Liver (tissue), 9 donors: ENCODE results near the gene DIP2B. TPM values are rescaled to one million over a fixed set of nuclear protein-coding genes. Genes with fewer than 3 reads are reported as not detected.

Experiments
- DNase-seq: peaks from one replicate; pipeline ENCODE4 v3.0.0-alpha.2; 2017; ENCODE audit warnings: low spot score
- H3K27ac ChIP-seq, 2 donors: one replicate each; pipeline ENCODE4 v1.7.0; 2013; ENCODE audit warnings: inconsistent platforms in 2 of 2, low read length in 2 of 2, control low read depth in 1 of 2, low read depth in 1 of 2, mild to moderate bottlenecking in 1 of 2
- H3K27me3 ChIP-seq, 4 donors: one replicate each; pipeline versions ENCODE4 v1.6.1 to v1.7.0; 2013; ENCODE audit warnings: low read length in 3 of 4, inconsistent platforms in 1 of 4, mild to moderate bottlenecking in 1 of 4, moderate library complexity in 1 of 4; ENCODE audit not compliant: control insufficient read depth in 4 of 4, insufficient read depth in 4 of 4
- H3K36me3 ChIP-seq, 4 donors: one replicate each; pipeline versions ENCODE4 v1.6.1 to v1.7.0; 2013; ENCODE audit warnings: low read length in 3 of 4, mild to moderate bottlenecking in 3 of 4, low read depth in 1 of 4, moderate library complexity in 1 of 4; ENCODE audit not compliant: control insufficient read depth in 4 of 4, insufficient read depth in 3 of 4
- H3K4me1 ChIP-seq, 4 donors: one replicate each; pipeline versions ENCODE4 v1.6.1 to v1.7.0; 2013; ENCODE audit warnings: low read length in 3 of 4, mild to moderate bottlenecking in 3 of 4, moderate library complexity in 1 of 4; ENCODE audit not compliant: control insufficient read depth in 4 of 4, insufficient read depth in 4 of 4
- H3K4me3 ChIP-seq, 3 donors: one replicate each; pipeline versions ENCODE4 v1.6.1 to v1.7.0; 2013; ENCODE audit warnings: low read length in 3 of 3, control low read depth in 1 of 3, low read depth in 1 of 3, mild to moderate bottlenecking in 1 of 3
- H3K9ac ChIP-seq, 2 donors: one replicate each; pipeline ENCODE4 v1.7.0; 2013; ENCODE audit warnings: low read length in 2 of 2, mild to moderate bottlenecking in 2 of 2, moderate library complexity in 2 of 2, control low read depth in 1 of 2, low read depth in 1 of 2
- H3K9me3 ChIP-seq, 4 donors: one replicate each; pipeline versions ENCODE4 v1.6.1 to v1.7.0; 2013; ENCODE audit warnings: low read length in 3 of 4; ENCODE audit not compliant: control insufficient read depth in 4 of 4
- EGR1 ChIP-seq, 2 donors: IDR thresholded peaks; 2 replicates each; pipeline ENCODE4 v1.6.1; 2016 to 2018; ENCODE audit warnings: antibody characterized with exemption in 2 of 2, low read depth in 2 of 2
- FOXA1 ChIP-seq: IDR thresholded peaks from 2 replicates; pipeline ENCODE4 v1.6.1; 2016; ENCODE audit warnings: antibody characterized with exemption
- FOXA2 ChIP-seq: IDR thresholded peaks from 2 replicates; pipeline ENCODE4 v1.6.1; 2016; ENCODE audit warnings: antibody characterized with exemption
- GABPA ChIP-seq, 2 donors: IDR thresholded peaks in 1 of 2; conservative IDR thresholded peaks in 1 of 2; 2 replicates each; pipeline ENCODE4 v1.6.1; 2016; ENCODE audit warnings: antibody characterized with exemption in 2 of 2, mild to moderate bottlenecking in 1 of 2, moderate library complexity in 1 of 2
- HNF4A ChIP-seq, 2 donors: conservative IDR thresholded peaks; 2 replicates each; pipeline ENCODE4 v1.6.1; 2016; ENCODE audit warnings: antibody characterized with exemption in 2 of 2, mild to moderate bottlenecking in 2 of 2
- HNF4G ChIP-seq: IDR thresholded peaks from 2 replicates; pipeline ENCODE4 v1.6.1; 2016; ENCODE audit warnings: antibody characterized with exemption
- RAD21 ChIP-seq, 2 donors: IDR thresholded peaks; 2 replicates each; pipeline ENCODE4 v1.6.1; 2016; ENCODE audit warnings: antibody characterized with exemption in 2 of 2, mild to moderate bottlenecking in 2 of 2
- RXRA ChIP-seq, 2 donors: IDR thresholded peaks; 2 replicates each; pipeline ENCODE4 v1.6.1; 2017 to 2018; ENCODE audit warnings: antibody characterized with exemption in 2 of 2, mild to moderate bottlenecking in 1 of 2
- TAF1 ChIP-seq: conservative IDR thresholded peaks from 2 replicates; pipeline ENCODE4 v1.6.1; 2016; ENCODE audit warnings: antibody characterized with exemption, mild to moderate bottlenecking
- YY1 ChIP-seq: IDR thresholded peaks from 2 replicates; pipeline ENCODE4 v1.6.1; 2016; ENCODE audit warnings: antibody characterized with exemption, mild to moderate bottlenecking
- WGBS: extraction: QIAGEN DNeasy Blood & Tissue Kit; methylation state at CpG from one replicate; pipeline ENCODE4 v1.1.7; 2013; 5-methylcytosine and 5-hydroxymethylcytosine counted together
- polyA plus RNA-seq, 2 donors: library from polyadenylated mRNA; stranded (reverse) in 1 of 2; unstranded in 1 of 2; fragments of 200-250 nt in 1 of 2; fragments of >200 nt in 1 of 2; fragmentation: Nextera tagmentation in 1 of 2; extraction: Ambion mirVana in 1 of 2; gene quantifications; one replicate each; pipeline versions ENCODE4 v1.2.1 to v1.2.3, GENCODE V29; 2013 to 2015
- total RNA-seq, 2 donors: library from RNA; depleted of rRNA; stranded (reverse); fragments of >200 nt; gene quantifications; one replicate each; pipeline ENCODE4 v1.2.3, GENCODE V29; 2014
- TF ChIP-seq, protein P1 (sequence below): fragments of 150-350 bp; IDR thresholded peaks from 2 replicates; pipeline ENCODE4 v1.5.1; 2017; ENCODE audit warnings: improper control_type of control experiment, low read depth, low read length; ENCODE audit not compliant: missing input control
- TF ChIP-seq, protein P2 (sequence below): IDR thresholded peaks from 2 replicates; pipeline ENCODE4 v1.6.1; 2016; ENCODE audit warnings: antibody characterized with exemption
- TF ChIP-seq, protein P3 (sequence below): IDR thresholded peaks from 2 replicates; pipeline ENCODE4 v1.6.1; 2016; ENCODE audit warnings: antibody characterized with exemption
- TF ChIP-seq, protein P4 (sequence below): IDR thresholded peaks from 2 replicates; pipeline ENCODE4 v1.6.1; 2016; ENCODE audit warnings: antibody characterized with exemption, mild to moderate bottlenecking
- TF ChIP-seq, protein P5 (sequence below): IDR thresholded peaks from 2 replicates; pipeline ENCODE4 v1.6.1; 2016; ENCODE audit warnings: antibody characterized with exemption
- donor health status: healthy.
- donor health status: healthy.
- donor health status: healthy.
- donor health status: healthy.
- donor health status: healthy.

DIP2B gene
- total and polyA plus RNA-seq, 4 donors: 4.8 to 30.7 (median 13.8) TPM

DNA sequence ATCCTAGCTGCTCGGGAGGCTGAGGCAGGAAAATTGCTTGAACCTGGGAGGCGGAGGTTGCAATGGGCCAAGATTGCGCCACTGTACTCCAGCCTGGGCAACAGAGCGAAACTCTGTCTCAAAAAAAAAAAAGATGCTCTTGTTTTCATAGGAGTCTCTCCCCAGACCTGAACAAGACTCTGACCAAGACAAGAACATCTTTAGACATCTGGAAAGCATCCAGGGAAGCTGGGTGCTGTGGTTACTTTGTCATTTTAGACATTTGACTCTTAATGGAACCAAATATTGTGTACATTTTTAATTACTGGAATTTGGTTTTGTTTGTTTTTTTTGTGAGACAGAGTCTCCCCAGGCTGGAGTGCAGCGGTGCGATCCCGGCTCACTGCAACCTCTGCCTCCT lies 238.0 kb downstream of the DIP2B start:
- DNase-seq: no peak
- no peaks in the 10 kb centered on the region for H3K9me3 ChIP-seq
- H3K27ac ChIP-seq: no peak overlapping the region
- H3K4me3 ChIP-seq: no peak overlapping the region
- H3K27me3 ChIP-seq: no peaks in the 10 kb centered on the region
- TF ChIP-seq HNF4G (no peak), RXRA (IDR thresholded peaks at IDR 0.05) (no peak), GABPA (IDR thresholded peaks at IDR 0.05 in 1 of 2, conservative IDR thresholded peaks at IDR 0.05 in 1 of 2) (no peak), TAF1 (no peak)
- TF ChIP-seq, protein P1, sequence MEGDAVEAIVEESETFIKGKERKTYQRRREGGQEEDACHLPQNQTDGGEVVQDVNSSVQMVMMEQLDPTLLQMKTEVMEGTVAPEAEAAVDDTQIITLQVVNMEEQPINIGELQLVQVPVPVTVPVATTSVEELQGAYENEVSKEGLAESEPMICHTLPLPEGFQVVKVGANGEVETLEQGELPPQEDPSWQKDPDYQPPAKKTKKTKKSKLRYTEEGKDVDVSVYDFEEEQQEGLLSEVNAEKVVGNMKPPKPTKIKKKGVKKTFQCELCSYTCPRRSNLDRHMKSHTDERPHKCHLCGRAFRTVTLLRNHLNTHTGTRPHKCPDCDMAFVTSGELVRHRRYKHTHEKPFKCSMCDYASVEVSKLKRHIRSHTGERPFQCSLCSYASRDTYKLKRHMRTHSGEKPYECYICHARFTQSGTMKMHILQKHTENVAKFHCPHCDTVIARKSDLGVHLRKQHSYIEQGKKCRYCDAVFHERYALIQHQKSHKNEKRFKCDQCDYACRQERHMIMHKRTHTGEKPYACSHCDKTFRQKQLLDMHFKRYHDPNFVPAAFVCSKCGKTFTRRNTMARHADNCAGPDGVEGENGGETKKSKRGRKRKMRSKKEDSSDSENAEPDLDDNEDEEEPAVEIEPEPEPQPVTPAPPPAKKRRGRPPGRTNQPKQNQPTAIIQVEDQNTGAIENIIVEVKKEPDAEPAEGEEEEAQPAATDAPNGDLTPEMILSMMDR: no peak
- TF ChIP-seq, protein P2, sequence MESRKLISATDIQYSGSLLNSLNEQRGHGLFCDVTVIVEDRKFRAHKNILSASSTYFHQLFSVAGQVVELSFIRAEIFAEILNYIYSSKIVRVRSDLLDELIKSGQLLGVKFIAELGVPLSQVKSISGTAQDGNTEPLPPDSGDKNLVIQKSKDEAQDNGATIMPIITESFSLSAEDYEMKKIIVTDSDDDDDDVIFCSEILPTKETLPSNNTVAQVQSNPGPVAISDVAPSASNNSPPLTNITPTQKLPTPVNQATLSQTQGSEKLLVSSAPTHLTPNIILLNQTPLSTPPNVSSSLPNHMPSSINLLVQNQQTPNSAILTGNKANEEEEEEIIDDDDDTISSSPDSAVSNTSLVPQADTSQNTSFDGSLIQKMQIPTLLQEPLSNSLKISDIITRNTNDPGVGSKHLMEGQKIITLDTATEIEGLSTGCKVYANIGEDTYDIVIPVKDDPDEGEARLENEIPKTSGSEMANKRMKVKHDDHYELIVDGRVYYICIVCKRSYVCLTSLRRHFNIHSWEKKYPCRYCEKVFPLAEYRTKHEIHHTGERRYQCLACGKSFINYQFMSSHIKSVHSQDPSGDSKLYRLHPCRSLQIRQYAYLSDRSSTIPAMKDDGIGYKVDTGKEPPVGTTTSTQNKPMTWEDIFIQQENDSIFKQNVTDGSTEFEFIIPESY: no peak
- TF ChIP-seq, protein P3, sequence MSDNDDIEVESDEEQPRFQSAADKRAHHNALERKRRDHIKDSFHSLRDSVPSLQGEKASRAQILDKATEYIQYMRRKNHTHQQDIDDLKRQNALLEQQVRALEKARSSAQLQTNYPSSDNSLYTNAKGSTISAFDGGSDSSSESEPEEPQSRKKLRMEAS: no peak
- H3K9ac ChIP-seq: no peak overlapping the region
- peaks cover 19 to 76% (median 70%) of the 10 kb centered on the region in 4 donors for H3K36me3 ChIP-seq
- WGBS: 97% methylated on average over 7 of the region's 7 CpGs
- H3K4me1 ChIP-seq: peaks cover 0 to 2% (median 0%) of the 10 kb centered on the region in 4 donors

DNA sequence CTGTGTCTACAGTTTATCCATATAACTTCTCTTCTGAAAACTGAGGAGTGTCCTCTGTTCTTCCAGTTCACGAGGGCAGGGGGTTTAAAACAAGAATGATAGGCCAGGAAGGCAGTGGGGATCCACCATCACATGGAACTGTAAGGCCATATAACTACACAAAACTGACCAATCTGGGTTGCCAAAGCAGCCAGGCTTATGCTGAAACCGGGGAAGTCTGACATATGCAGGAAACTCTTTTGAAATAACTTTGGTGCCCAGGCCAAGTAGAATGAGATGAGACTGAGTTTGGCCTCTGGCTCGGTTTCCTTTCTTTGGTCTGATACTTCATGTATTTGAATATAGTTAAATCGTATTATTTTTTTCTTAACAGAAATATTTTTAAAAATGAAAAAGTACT lies 241.1 kb downstream of the DIP2B start:
- WGBS: 91% methylated on average over 4 of the region's 4 CpGs
- peaks cover 20 to 63% (median 54%) of the 10 kb centered on the region in 4 donors for H3K36me3 ChIP-seq
- no peaks in the 10 kb centered on the region for H3K27me3 ChIP-seq
- H3K9ac ChIP-seq: no peak overlapping the region
- DNase-seq: no peak
- H3K9me3 ChIP-seq: no peaks in the 10 kb centered on the region
- TF ChIP-seq FOXA2 (no peak), EGR1 (IDR thresholded peaks at IDR 0.05; ENCODE audit: low read depth in 2 of 2) (no peak), TAF1 (no peak), HNF4G (no peak), FOXA1 (no peak), HNF4A (conservative IDR thresholded peaks at IDR 0.05) (no peak), RAD21 (IDR thresholded peaks at IDR 0.05) (no peak), RXRA (IDR thresholded peaks at IDR 0.05) (no peak), GABPA (IDR thresholded peaks at IDR 0.05 in 1 of 2, conservative IDR thresholded peaks at IDR 0.05 in 1 of 2) (no peak), YY1 (no peak)
- TF ChIP-seq, protein P4, sequence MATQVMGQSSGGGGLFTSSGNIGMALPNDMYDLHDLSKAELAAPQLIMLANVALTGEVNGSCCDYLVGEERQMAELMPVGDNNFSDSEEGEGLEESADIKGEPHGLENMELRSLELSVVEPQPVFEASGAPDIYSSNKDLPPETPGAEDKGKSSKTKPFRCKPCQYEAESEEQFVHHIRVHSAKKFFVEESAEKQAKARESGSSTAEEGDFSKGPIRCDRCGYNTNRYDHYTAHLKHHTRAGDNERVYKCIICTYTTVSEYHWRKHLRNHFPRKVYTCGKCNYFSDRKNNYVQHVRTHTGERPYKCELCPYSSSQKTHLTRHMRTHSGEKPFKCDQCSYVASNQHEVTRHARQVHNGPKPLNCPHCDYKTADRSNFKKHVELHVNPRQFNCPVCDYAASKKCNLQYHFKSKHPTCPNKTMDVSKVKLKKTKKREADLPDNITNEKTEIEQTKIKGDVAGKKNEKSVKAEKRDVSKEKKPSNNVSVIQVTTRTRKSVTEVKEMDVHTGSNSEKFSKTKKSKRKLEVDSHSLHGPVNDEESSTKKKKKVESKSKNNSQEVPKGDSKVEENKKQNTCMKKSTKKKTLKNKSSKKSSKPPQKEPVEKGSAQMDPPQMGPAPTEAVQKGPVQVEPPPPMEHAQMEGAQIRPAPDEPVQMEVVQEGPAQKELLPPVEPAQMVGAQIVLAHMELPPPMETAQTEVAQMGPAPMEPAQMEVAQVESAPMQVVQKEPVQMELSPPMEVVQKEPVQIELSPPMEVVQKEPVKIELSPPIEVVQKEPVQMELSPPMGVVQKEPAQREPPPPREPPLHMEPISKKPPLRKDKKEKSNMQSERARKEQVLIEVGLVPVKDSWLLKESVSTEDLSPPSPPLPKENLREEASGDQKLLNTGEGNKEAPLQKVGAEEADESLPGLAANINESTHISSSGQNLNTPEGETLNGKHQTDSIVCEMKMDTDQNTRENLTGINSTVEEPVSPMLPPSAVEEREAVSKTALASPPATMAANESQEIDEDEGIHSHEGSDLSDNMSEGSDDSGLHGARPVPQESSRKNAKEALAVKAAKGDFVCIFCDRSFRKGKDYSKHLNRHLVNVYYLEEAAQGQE: no peak
- TF ChIP-seq, protein P3: no peak
- TF ChIP-seq, protein P2: no peak
- TF ChIP-seq, protein P1: no peak
- TF ChIP-seq, protein P5, sequence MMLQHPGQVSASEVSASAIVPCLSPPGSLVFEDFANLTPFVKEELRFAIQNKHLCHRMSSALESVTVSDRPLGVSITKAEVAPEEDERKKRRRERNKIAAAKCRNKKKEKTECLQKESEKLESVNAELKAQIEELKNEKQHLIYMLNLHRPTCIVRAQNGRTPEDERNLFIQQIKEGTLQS: no peak
- peaks cover 0 to 2% (median 0%) of the 10 kb centered on the region in 4 donors for H3K4me1 ChIP-seq
- no peak overlapping the region for H3K27ac ChIP-seq
- no peak overlapping the region for H3K4me3 ChIP-seq
